ENCODE results near the gene THEMIS. TPM values are rescaled to one million over a fixed set of nuclear protein-coding genes. Genes with fewer than 3 reads are reported as not detected.

THEMIS gene
- polyA plus RNA-seq, 1 donor, result 0.73 TPM

- Histone ChIP-seq H3K4me3 (ENCODE audit: low read length) (no peak overlapping the region), H3K27ac (ENCODE audit: low read length) (no peak overlapping the region), H3K36me3 (ENCODE audit: control insufficient read depth, insufficient read depth, low read length) (no peaks in the 10 kb centered on the region), H3K4me1 (ENCODE audit: control insufficient read depth, insufficient read depth, low read length) (no peaks in the 10 kb centered on the region), H3K27me3 (ENCODE audit: control insufficient read depth, insufficient read depth, low read length) (no peaks in the 10 kb centered on the region), H3K9me3 (ENCODE audit: control insufficient read depth, low read depth, low read length) (no peaks in the 10 kb centered on the region)
- WGBS (ENCODE audit: insufficient coverage, low lambda C conversion rate), result 88% methylated on average over 1 of the region's 1 CpG
- no peak for DNase-seq
Measured at GRCh38 chr6:127917766-127918165, 16.9 kb upstream of the THEMIS start.

- 100% methylated on average over 2 of the region's 3 CpGs for WGBS (ENCODE audit: insufficient coverage, low lambda C conversion rate)
- Histone ChIP-seq H3K27ac (ENCODE audit: low read length) (no peak overlapping the region), H3K4me1 (ENCODE audit: control insufficient read depth, insufficient read depth, low read length) (no peaks in the 10 kb centered on the region), H3K9me3 (ENCODE audit: control insufficient read depth, low read depth, low read length) (no peaks in the 10 kb centered on the region), H3K4me3 (ENCODE audit: low read length) (no peak overlapping the region), H3K27me3 (ENCODE audit: control insufficient read depth, insufficient read depth, low read length) (no peaks in the 10 kb centered on the region), H3K36me3 (ENCODE audit: control insufficient read depth, insufficient read depth, low read length) (no peaks in the 10 kb centered on the region)
- DNase-seq, result no peak
Measured at GRCh38 chr6:127914240-127914639, 13.4 kb upstream of the THEMIS start.

GRCh38 chr6:127912914-127913313 is 12.1 kb upstream of the THEMIS start:
- Histone ChIP-seq H3K27me3 (ENCODE audit: control insufficient read depth, insufficient read depth, low read length) (no peaks in the 10 kb centered on the region), H3K9me3 (ENCODE audit: control insufficient read depth, low read depth, low read length) (no peaks in the 10 kb centered on the region), H3K4me3 (ENCODE audit: low read length) (no peak overlapping the region), H3K27ac (ENCODE audit: low read length) (no peak overlapping the region), H3K4me1 (ENCODE audit: control insufficient read depth, insufficient read depth, low read length) (no peaks in the 10 kb centered on the region), H3K36me3 (ENCODE audit: control insufficient read depth, insufficient read depth, low read length) (no peaks in the 10 kb centered on the region)
- no peak for DNase-seq
- WGBS (ENCODE audit: insufficient coverage, low lambda C conversion rate), result 45% methylated on average over 2 of the region's 3 CpGs

- H3K27ac ChIP-seq (ENCODE audit: low read length), result no peak overlapping the region
- 95% methylated on average over 4 of the region's 7 CpGs for WGBS (ENCODE audit: insufficient coverage, low lambda C conversion rate)
Measured at GRCh38 chr6:127907960-127908640, 7.2 kb upstream of the THEMIS start.

GRCh38 chr6:127904160-127904559 is 3.3 kb upstream of the THEMIS start:
- Histone ChIP-seq H3K9me3 (ENCODE audit: control insufficient read depth, low read depth, low read length) (no peaks in the 10 kb centered on the region), H3K27ac (ENCODE audit: low read length) (no peak overlapping the region), H3K36me3 (ENCODE audit: control insufficient read depth, insufficient read depth, low read length) (no peaks in the 10 kb centered on the region), H3K4me1 (ENCODE audit: control insufficient read depth, insufficient read depth, low read length) (no peaks in the 10 kb centered on the region), H3K27me3 (ENCODE audit: control insufficient read depth, insufficient read depth, low read length) (no peaks in the 10 kb centered on the region), H3K4me3 (ENCODE audit: low read length) (no peak overlapping the region)
- no peak for DNase-seq

More at GRCh38 chr6:127907960-127908640, 7.2 kb upstream of the THEMIS start:
- Histone ChIP-seq H3K4me1 (ENCODE audit: control insufficient read depth, insufficient read depth, low read length) (no peaks in the 10 kb centered on the region), H3K36me3 (ENCODE audit: control insufficient read depth, insufficient read depth, low read length) (no peaks in the 10 kb centered on the region), H3K27me3 (ENCODE audit: control insufficient read depth, insufficient read depth, low read length) (no peaks in the 10 kb centered on the region), H3K4me3 (ENCODE audit: low read length) (no peak overlapping the region), H3K9me3 (ENCODE audit: control insufficient read depth, low read depth, low read length) (no peaks in the 10 kb centered on the region)
- no peak for DNase-seq

GRCh38 chr6:127902933-127903332 is 2.1 kb upstream of the THEMIS start:
- H3K4me1 ChIP-seq (ENCODE audit: control insufficient read depth, insufficient read depth, low read length), result no peaks in the 10 kb centered on the region
- 83% methylated on average over 4 of the region's 8 CpGs for WGBS (ENCODE audit: insufficient coverage, low lambda C conversion rate)

GRCh38 chr6:127897484-127897883 is 3.4 kb downstream of the THEMIS start:
- DNase-seq, result no peak
- no peak overlapping the region for H3K27ac ChIP-seq (ENCODE audit: low read length)
- WGBS (ENCODE audit: insufficient coverage, low lambda C conversion rate), result 83% methylated on average over 1 of the region's 2 CpGs
- no peaks in the 10 kb centered on the region for H3K36me3 ChIP-seq (ENCODE audit: control insufficient read depth, insufficient read depth, low read length)
- no peaks in the 10 kb centered on the region for H3K9me3 ChIP-seq (ENCODE audit: control insufficient read depth, low read depth, low read length)
- H3K4me3 ChIP-seq (ENCODE audit: low read length), result no peak overlapping the region
- H3K27me3 ChIP-seq (ENCODE audit: control insufficient read depth, insufficient read depth, low read length), result peaks cover 2% of the 10 kb centered on the region
- H3K4me1 ChIP-seq (ENCODE audit: control insufficient read depth, insufficient read depth, low read length), result no peaks in the 10 kb centered on the region

More at GRCh38 chr6:127902933-127903332, 2.1 kb upstream of the THEMIS start:
- no peaks in the 10 kb centered on the region for H3K36me3 ChIP-seq (ENCODE audit: control insufficient read depth, insufficient read depth, low read length)
- no peak overlapping the region for H3K27ac ChIP-seq (ENCODE audit: low read length)
- H3K4me3 ChIP-seq (ENCODE audit: low read length), result no peak overlapping the region
- H3K27me3 ChIP-seq (ENCODE audit: control insufficient read depth, insufficient read depth, low read length), result no peaks in the 10 kb centered on the region
- no peak for DNase-seq
- no peaks in the 10 kb centered on the region for H3K9me3 ChIP-seq (ENCODE audit: control insufficient read depth, low read depth, low read length)

GRCh38 chr6:127894051-127894450 is 6.8 kb downstream of the THEMIS start:
- H3K27me3 ChIP-seq (ENCODE audit: control insufficient read depth, insufficient read depth, low read length), result peaks cover 2% of the 10 kb centered on the region
- no peaks in the 10 kb centered on the region for H3K36me3 ChIP-seq (ENCODE audit: control insufficient read depth, insufficient read depth, low read length)
- H3K4me3 ChIP-seq (ENCODE audit: low read length), result no peak overlapping the region
- no peak for DNase-seq
- H3K4me1 ChIP-seq (ENCODE audit: control insufficient read depth, insufficient read depth, low read length), result no peaks in the 10 kb centered on the region
- no peak overlapping the region for H3K27ac ChIP-seq (ENCODE audit: low read length)
- H3K9me3 ChIP-seq (ENCODE audit: control insufficient read depth, low read depth, low read length), result no peaks in the 10 kb centered on the region
- WGBS (ENCODE audit: insufficient coverage, low lambda C conversion rate), result 67% methylated on average over 1 of the region's 1 CpG

GRCh38 chr6:127893541-127893940 is 7.3 kb downstream of the THEMIS start:
- Histone ChIP-seq H3K27me3 (ENCODE audit: control insufficient read depth, insufficient read depth, low read length) (peaks cover 2% of the 10 kb centered on the region), H3K4me3 (ENCODE audit: low read length) (no peak overlapping the region), H3K27ac (ENCODE audit: low read length) (no peak overlapping the region), H3K9me3 (ENCODE audit: control insufficient read depth, low read depth, low read length) (no peaks in the 10 kb centered on the region), H3K36me3 (ENCODE audit: control insufficient read depth, insufficient read depth, low read length) (no peaks in the 10 kb centered on the region), H3K4me1 (ENCODE audit: control insufficient read depth, insufficient read depth, low read length) (no peaks in the 10 kb centered on the region)
- DNase-seq, result no peak
- 43% methylated on average over 1 of the region's 6 CpGs for WGBS (ENCODE audit: insufficient coverage, low lambda C conversion rate)

- no peak overlapping the region for H3K27ac ChIP-seq (ENCODE audit: low read length)
- no peaks in the 10 kb centered on the region for H3K36me3 ChIP-seq (ENCODE audit: control insufficient read depth, insufficient read depth, low read length)
- H3K9me3 ChIP-seq (ENCODE audit: control insufficient read depth, low read depth, low read length), result no peaks in the 10 kb centered on the region
- no peak overlapping the region for H3K4me3 ChIP-seq (ENCODE audit: low read length)
- H3K27me3 ChIP-seq (ENCODE audit: control insufficient read depth, insufficient read depth, low read length), result peaks cover 2% of the 10 kb centered on the region
- 88% methylated on average over 1 of the region's 3 CpGs for WGBS (ENCODE audit: insufficient coverage, low lambda C conversion rate)
- no peaks in the 10 kb centered on the region for H3K4me1 ChIP-seq (ENCODE audit: control insufficient read depth, insufficient read depth, low read length)
- DNase-seq, result no peak
Measured at GRCh38 chr6:127891731-127892326, 9.0 kb downstream of the THEMIS start.

GRCh38 chr6:127886603-127887002 is 14.3 kb downstream of the THEMIS start:
- no CpG with 5 or more reads among the region's 3 CpGs for WGBS (ENCODE audit: insufficient coverage, low lambda C conversion rate)
- Histone ChIP-seq H3K4me3 (ENCODE audit: low read length) (no peak overlapping the region), H3K27me3 (ENCODE audit: control insufficient read depth, insufficient read depth, low read length) (no peaks in the 10 kb centered on the region), H3K36me3 (ENCODE audit: control insufficient read depth, insufficient read depth, low read length) (no peaks in the 10 kb centered on the region), H3K9me3 (ENCODE audit: control insufficient read depth, low read depth, low read length) (no peaks in the 10 kb centered on the region), H3K4me1 (ENCODE audit: control insufficient read depth, insufficient read depth, low read length) (no peaks in the 10 kb centered on the region), H3K27ac (ENCODE audit: low read length) (no peak overlapping the region)
- DNase-seq, result no peak
